Body of pancreas (tissue), 4 donors: ENCODE data around the gene SPR.

ENCODE experiments used
- POLR2A ChIP-seq, 3 donors: fragments of 450-650 bp; IDR thresholded peaks; one replicate each; pipeline ENCODE4 v1.6.1; 2016; ENCODE audit warnings: antibody characterized with exemption in 3 of 3, mild to moderate bottlenecking in 2 of 3
- TF ChIP-seq, protein P1 (sequence below), 7 experiments: fragments of 450-650 bp in 4 of 7; fragments of 200-600 bp in 3 of 7; sonication (generic) in 3 of 7; IDR thresholded peaks; one replicate each; pipeline ENCODE4 v1.5.1; 2016 to 2019; ENCODE audit warnings: antibody characterized with exemption in 7 of 7

DNA sequence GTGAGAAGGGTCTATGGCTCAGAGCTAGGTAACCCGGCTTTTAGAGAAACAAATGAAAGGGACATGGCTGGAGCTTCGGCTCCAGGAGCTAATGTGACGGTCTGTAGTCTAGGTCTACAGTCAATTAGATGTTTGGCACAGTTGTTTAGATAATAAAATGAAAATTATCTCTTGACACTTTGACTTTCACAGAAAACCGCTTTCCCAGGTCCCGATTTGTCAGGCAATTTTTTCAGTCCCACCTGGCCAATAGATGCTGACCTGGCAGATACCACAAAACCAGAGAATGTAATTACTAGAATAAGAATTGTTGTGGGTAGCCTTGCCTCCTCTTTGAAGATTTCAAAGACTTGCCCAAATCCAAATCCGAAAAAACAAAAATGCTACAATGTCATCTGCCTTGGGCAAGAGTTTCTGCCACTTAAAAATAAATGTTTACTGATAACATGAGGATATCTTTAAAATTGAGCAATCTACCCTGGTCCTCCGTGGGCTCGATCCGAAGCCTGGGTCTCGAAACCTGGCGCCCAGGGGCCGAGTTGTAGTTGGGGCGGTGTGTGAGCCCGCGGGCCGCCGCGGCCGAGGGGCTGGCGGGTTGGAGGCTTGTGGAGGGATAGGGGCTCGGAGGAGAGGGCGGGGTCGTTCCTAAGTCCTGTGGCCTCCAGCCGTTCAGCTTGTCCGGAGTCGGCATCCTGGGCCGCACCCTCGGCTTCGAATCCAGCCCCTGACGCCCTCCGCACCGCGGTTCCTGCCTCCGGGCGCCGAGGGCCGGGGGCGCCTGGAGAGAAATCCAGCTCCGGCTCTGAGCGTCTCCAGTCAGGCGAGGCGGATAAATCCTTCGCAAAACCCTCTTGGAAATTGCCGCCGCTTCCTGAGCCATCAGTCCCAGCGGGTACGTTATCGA, 32.5 kb downstream of the SPR start:
- TF ChIP-seq, protein P1, sequence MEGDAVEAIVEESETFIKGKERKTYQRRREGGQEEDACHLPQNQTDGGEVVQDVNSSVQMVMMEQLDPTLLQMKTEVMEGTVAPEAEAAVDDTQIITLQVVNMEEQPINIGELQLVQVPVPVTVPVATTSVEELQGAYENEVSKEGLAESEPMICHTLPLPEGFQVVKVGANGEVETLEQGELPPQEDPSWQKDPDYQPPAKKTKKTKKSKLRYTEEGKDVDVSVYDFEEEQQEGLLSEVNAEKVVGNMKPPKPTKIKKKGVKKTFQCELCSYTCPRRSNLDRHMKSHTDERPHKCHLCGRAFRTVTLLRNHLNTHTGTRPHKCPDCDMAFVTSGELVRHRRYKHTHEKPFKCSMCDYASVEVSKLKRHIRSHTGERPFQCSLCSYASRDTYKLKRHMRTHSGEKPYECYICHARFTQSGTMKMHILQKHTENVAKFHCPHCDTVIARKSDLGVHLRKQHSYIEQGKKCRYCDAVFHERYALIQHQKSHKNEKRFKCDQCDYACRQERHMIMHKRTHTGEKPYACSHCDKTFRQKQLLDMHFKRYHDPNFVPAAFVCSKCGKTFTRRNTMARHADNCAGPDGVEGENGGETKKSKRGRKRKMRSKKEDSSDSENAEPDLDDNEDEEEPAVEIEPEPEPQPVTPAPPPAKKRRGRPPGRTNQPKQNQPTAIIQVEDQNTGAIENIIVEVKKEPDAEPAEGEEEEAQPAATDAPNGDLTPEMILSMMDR (IDR thresholded peaks at IDR 0.05), result no peak
- no peak for TF ChIP-seq POLR2A (IDR thresholded peaks at IDR 0.05)
